Upper lobe of left lung (tissue), 6 donors: ENCODE measurements around the gene CDKN2AIPNL. TPM values are rescaled to one million over a fixed set of nuclear protein-coding genes. Genes with fewer than 3 reads are reported as not detected.

Experiments used
- total RNA-seq, 6 donors: library from RNA; depleted of rRNA in 4 of 6; stranded (reverse); fragments of >200 nt in 4 of 6; gene quantifications; one replicate each; pipeline versions ENCODE4 v1.1.0 to v1.2.1, GENCODE V29; 2016 to 2021
- donor health status: DM: no; HTN: no; CAD: no; lungs with moderate emphysema.
- donor health status: DM: no; HTN: yes; CAD: no; lungs with severe emphysema.

CDKN2AIPNL gene
- total RNA-seq, 6 donors from 2014 or later = 2.1 to 18.5 (median 13.3) TPM

Other genes starting within 250 kb of the CDKN2AIPNL start
- gene SKP1, start 234.9 kb downstream of the CDKN2AIPNL start, total RNA-seq = 100 to 1,000 TPM in 5 of 6 donors, 10 to 100 TPM in 1; 24.1 to 232 (median 162) TPM
- 100 to 1,000 TPM in 4 of 6 donors, 10 to 100 TPM in 2; 62.9 to 246 (median 118) TPM for gene PPP2CA, start 185.8 kb downstream of the CDKN2AIPNL start, total RNA-seq
- 1 to 10 TPM in 4 of 6 donors, under 1 TPM in 1, not detected in 1; 0.46 to 3.7 (median 2.2) TPM for gene CDKL3, start 44.7 kb downstream of the CDKN2AIPNL start, total RNA-seq
- 100 to 1,000 TPM in 1 of 6 donors, 10 to 100 TPM in 5; 34.6 to 146 (median 70.7) TPM for gene UBE2B, start 40.3 kb downstream of the CDKN2AIPNL start, total RNA-seq
- gene JADE2, start 113.8 kb upstream of the CDKN2AIPNL start, total RNA-seq = 100 to 1,000 TPM in 1 of 6 donors, 10 to 100 TPM in 5; 51.5 to 102 (median 69.5) TPM
- gene SAR1B, start 220.9 kb upstream of the CDKN2AIPNL start, total RNA-seq = 10 to 100 TPM; 37.4 to 67.0 (median 52.7) TPM
- gene SEC24A, start 236.9 kb upstream of the CDKN2AIPNL start, total RNA-seq = 10 to 100 TPM in 4 of 6 donors, 1 to 10 TPM in 2; 3.8 to 23.4 (median 16.8) TPM